Measurements from ENCODE around the gene LCP1. TPM values are rescaled to one million over a fixed set of nuclear protein-coding genes. Genes with fewer than 3 reads are reported as not detected.

LCP1 gene
- total RNA-seq, 1 experiment from 2014 or later, result 9.1 TPM

DNA sequence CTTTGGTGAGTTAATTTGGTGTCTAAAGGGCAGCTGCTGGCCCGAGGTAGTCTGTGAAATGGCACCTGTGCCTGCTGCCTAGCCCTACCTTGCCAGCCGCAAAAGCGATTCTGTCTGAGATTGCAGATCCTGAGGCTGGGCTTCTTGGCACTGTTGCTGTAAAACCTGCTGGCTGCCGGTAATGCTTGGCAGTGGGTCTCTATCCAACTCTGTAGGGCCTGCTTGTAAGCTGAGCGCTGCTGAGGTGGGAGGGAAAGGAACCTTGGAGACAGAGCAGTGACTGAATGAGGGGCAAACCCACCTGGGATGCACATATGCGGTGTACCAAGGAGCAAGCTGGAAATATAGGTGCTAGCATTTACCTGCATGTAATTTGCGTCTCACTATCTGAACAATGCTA is 11.7 kb downstream of the LCP1 start:
- DNase-seq (ENCODE audit: low spot score), result no peak
- peaks cover 21% of the 10 kb centered on the region for H3K4me1 ChIP-seq (ENCODE audit: insufficient read depth, low read length, poor library complexity, severe bottlenecking)
- intact Hi-C loops (cut with micrococcal nuclease; ENCODE audit: unreplicated experiment), result no loop called here
- no peaks in the 10 kb centered on the region for H3K9me3 ChIP-seq (ENCODE audit: low read depth, low read length, poor library complexity, severe bottlenecking)
- BruUV-seq (replicated peaks), result no TSS peak
- H3K4me3 ChIP-seq (ENCODE audit: low read depth, low read length, poor library complexity, severe bottlenecking), result no peak overlapping the region
- H3K27me3 ChIP-seq (replicated peaks; ENCODE audit: insufficient read depth, low read depth, low read length, poor library complexity), result no peaks in the 10 kb centered on the region
- TF ChIP-seq, protein P1, sequence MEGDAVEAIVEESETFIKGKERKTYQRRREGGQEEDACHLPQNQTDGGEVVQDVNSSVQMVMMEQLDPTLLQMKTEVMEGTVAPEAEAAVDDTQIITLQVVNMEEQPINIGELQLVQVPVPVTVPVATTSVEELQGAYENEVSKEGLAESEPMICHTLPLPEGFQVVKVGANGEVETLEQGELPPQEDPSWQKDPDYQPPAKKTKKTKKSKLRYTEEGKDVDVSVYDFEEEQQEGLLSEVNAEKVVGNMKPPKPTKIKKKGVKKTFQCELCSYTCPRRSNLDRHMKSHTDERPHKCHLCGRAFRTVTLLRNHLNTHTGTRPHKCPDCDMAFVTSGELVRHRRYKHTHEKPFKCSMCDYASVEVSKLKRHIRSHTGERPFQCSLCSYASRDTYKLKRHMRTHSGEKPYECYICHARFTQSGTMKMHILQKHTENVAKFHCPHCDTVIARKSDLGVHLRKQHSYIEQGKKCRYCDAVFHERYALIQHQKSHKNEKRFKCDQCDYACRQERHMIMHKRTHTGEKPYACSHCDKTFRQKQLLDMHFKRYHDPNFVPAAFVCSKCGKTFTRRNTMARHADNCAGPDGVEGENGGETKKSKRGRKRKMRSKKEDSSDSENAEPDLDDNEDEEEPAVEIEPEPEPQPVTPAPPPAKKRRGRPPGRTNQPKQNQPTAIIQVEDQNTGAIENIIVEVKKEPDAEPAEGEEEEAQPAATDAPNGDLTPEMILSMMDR (conservative IDR thresholded peaks at IDR 0.05; ENCODE audit: low read depth, low read length), result no peak
- TF ChIP-seq EZH2 (IDR thresholded peaks at IDR 0.05; ENCODE audit: borderline replicate concordance, low read depth, low read length, poor library complexity, severe bottlenecking), result no peak
- ChIA-PET POLR2A (ENCODE audit: low non-redundant PET) (no interaction called here), CTCF (no interaction called here)
- no peaks in the 10 kb centered on the region for H3K36me3 ChIP-seq (ENCODE audit: insufficient read depth, low read length, poor library complexity, severe bottlenecking)
- no peak overlapping the region for H3K27ac ChIP-seq (ENCODE audit: low read depth, low read length, poor library complexity, severe bottlenecking)

DNA sequence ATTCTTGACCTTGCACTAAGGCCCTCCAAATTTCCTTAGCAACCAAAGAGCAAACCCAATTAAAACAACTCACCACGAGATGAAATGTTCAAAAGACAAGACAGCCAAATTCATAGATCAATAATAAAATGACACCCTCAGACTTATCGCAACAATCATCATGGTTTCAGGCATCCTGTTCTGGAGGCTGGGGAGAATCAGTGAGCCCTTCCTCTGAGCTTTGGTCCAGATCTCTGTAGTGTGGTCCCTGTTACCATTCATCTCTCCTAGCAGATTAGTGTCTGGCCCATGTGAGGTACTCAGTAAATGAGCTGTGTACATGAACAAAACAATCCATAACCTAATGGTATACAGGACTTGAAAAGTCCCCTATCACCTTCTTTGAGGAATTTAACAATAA is 12.2 kb downstream of the LCP1 start:
- BruUV-seq (replicated peaks), result no TSS peak
- Histone ChIP-seq H3K36me3 (ENCODE audit: insufficient read depth, low read length, poor library complexity, severe bottlenecking) (no peaks in the 10 kb centered on the region), H3K4me3 (ENCODE audit: low read depth, low read length, poor library complexity, severe bottlenecking) (no peak overlapping the region), H3K4me1 (ENCODE audit: insufficient read depth, low read length, poor library complexity, severe bottlenecking) (peaks cover 24% of the 10 kb centered on the region), H3K27ac (ENCODE audit: low read depth, low read length, poor library complexity, severe bottlenecking) (no peak overlapping the region), H3K9me3 (ENCODE audit: low read depth, low read length, poor library complexity, severe bottlenecking) (no peaks in the 10 kb centered on the region), H3K27me3 (replicated peaks; ENCODE audit: insufficient read depth, low read depth, low read length, poor library complexity) (no peaks in the 10 kb centered on the region)
- POLR2A ChIA-PET (ENCODE audit: low non-redundant PET), result no interaction called here
- DNase-seq (ENCODE audit: low spot score), result no peak
- intact Hi-C loops (cut with micrococcal nuclease; ENCODE audit: unreplicated experiment), result loop anchor here (5.0 to 10.0 kb wide), 4 partner anchors 118 to 795 kb away; no protein-coding TSS in a partner anchor
- TF ChIP-seq, protein P1 (conservative IDR thresholded peaks at IDR 0.05; ENCODE audit: low read depth, low read length), result no peak
- no peak for TF ChIP-seq EZH2 (IDR thresholded peaks at IDR 0.05; ENCODE audit: borderline replicate concordance, low read depth, low read length, poor library complexity, severe bottlenecking)
- CTCF ChIA-PET, result no interaction called here

DNA sequence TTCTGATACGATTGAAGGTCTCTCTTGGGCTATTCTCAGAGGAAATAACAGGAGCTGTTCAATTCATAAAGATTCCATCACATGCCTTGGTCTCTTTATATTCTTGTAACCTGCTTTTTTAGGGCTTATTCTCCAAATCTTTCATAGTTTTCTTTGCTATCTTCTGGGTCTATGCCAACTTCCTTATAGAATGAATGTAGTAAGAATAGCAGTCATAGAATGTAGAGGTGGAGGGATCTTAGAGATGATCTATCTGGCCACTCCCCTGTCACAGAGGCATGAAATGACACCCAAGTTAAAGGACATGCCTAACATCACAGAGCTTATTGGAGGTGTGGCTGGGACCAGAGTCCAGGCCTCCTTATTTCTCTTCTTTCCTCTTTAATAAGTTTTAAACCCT is 13.2 kb downstream of the LCP1 start:
- TF ChIP-seq EZH2 (IDR thresholded peaks at IDR 0.05; ENCODE audit: borderline replicate concordance, low read depth, low read length, poor library complexity, severe bottlenecking), result no peak
- TF ChIP-seq, protein P1 (conservative IDR thresholded peaks at IDR 0.05; ENCODE audit: low read depth, low read length), result no peak
- Histone ChIP-seq H3K9me3 (ENCODE audit: low read depth, low read length, poor library complexity, severe bottlenecking) (no peaks in the 10 kb centered on the region), H3K4me1 (ENCODE audit: insufficient read depth, low read length, poor library complexity, severe bottlenecking) (peaks cover 28% of the 10 kb centered on the region), H3K4me3 (ENCODE audit: low read depth, low read length, poor library complexity, severe bottlenecking) (no peak overlapping the region), H3K27ac (ENCODE audit: low read depth, low read length, poor library complexity, severe bottlenecking) (no peak overlapping the region), H3K36me3 (ENCODE audit: insufficient read depth, low read length, poor library complexity, severe bottlenecking) (no peaks in the 10 kb centered on the region), H3K27me3 (replicated peaks; ENCODE audit: insufficient read depth, low read depth, low read length, poor library complexity) (no peaks in the 10 kb centered on the region)
- intact Hi-C loops (cut with micrococcal nuclease; ENCODE audit: unreplicated experiment), result loop anchor here (5.0 to 10.0 kb wide), 4 partner anchors 119 to 794 kb away; no protein-coding TSS in a partner anchor
- no peak for DNase-seq (ENCODE audit: low spot score)
- ChIA-PET POLR2A (ENCODE audit: low non-redundant PET) (no interaction called here), CTCF (no interaction called here)
- no TSS peak for BruUV-seq (replicated peaks)

All from A673 (cell line).